ENCODE data around the gene KRT72. TPM values are rescaled to one million over a fixed set of nuclear protein-coding genes. Genes with fewer than 3 reads are reported as not detected.

KRT72 gene
- total RNA-seq, 1 experiment from 2014 or later, result 0.17 TPM

- ATAC-seq (no peak), DNase-seq (ENCODE audit: low read depth, low spot score) (no peak)
- no peaks in the 10 kb centered on the region for H3K79me2 ChIP-seq (ENCODE audit: insufficient read depth, low read length)
- no peak overlapping the region for H3K9ac ChIP-seq (ENCODE audit: low read length)
- ChIA-PET CTCF (no interaction called here), POLR2A (no interaction called here), RAD21 (ENCODE audit: low non-redundant PET in 1 of 2, low total read pairs in 2 of 2, uncharacterized antibody in 2 of 2, unreplicated experiment in 2 of 2) (no interaction called here)
- H3K9me2 ChIP-seq (ENCODE audit: insufficient read depth), result no peaks in the 10 kb centered on the region
- intact Hi-C loops (cut with micrococcal nuclease), result no loop called here
- no peak overlapping the region for H2AFZ ChIP-seq (ENCODE audit: low read depth, low read length, poor library complexity, severe bottlenecking)
- peaks cover 6% of the 10 kb centered on the region; the same call in 1 of the 2 replicates for H3K27me3 ChIP-seq (ENCODE audit: insufficient read depth, low read length)
- no peak overlapping the region for H3K27ac ChIP-seq (ENCODE audit: low read depth, low read length)
- H3K9me3 ChIP-seq (ENCODE audit: control insufficient read depth in 1 of 2, insufficient read depth in 1 of 2, low read depth in 1 of 2, low read length in 2 of 2), result no peaks in the 10 kb centered on the region
- no peak overlapping the region for H3K4me2 ChIP-seq (ENCODE audit: low read length)
- H3K4me1 ChIP-seq (ENCODE audit: control insufficient read depth in 1 of 2, insufficient read depth in 2 of 2, low read length in 2 of 2), result no peaks in the 10 kb centered on the region
- no peaks in the 10 kb centered on the region for H4K20me1 ChIP-seq (ENCODE audit: insufficient read depth)
- H3K36me3 ChIP-seq (ENCODE audit: control insufficient read depth in 1 of 2, insufficient read depth in 2 of 2, low read length in 2 of 2), result no peaks in the 10 kb centered on the region
- no peak for TF ChIP-seq CTCF (IDR thresholded peaks at IDR 0.05 in 2 of 3, conservative IDR thresholded peaks at IDR 0.05 in 1 of 3; ENCODE audit: borderline replicate concordance in 1 of 3, insufficient read depth in 1 of 3, low read depth in 2 of 3, low read length in 2 of 3)
- no peak for TF ChIP-seq EGR1 (IDR thresholded peaks at IDR 0.05; ENCODE audit: low read depth)
- no peak for TF ChIP-seq POLR2AphosphoS5 (IDR thresholded peaks at IDR 0.05; ENCODE audit: low read depth, low read length)
- TF ChIP-seq TCF7L2 (IDR thresholded peaks at IDR 0.05; ENCODE audit: borderline replicate concordance, extremely low read depth, insufficient read depth, insufficient read length), result no peak
- no peak for TF ChIP-seq CBX3 (IDR thresholded peaks at IDR 0.05; ENCODE audit: low read depth)
- TF ChIP-seq ZNF274 (IDR thresholded peaks at IDR 0.05; ENCODE audit: low read depth, low read length), result no peak
- TF ChIP-seq JUND (IDR thresholded peaks at IDR 0.05), result no peak
- TF ChIP-seq CEBPB (IDR thresholded peaks at IDR 0.05; ENCODE audit: low read depth), result no peak
- no peak for TF ChIP-seq FOSL1 (IDR thresholded peaks at IDR 0.05; ENCODE audit: low read depth)
- TF ChIP-seq SIN3A (IDR thresholded peaks at IDR 0.05; ENCODE audit: low read depth), result no peak
- no peak for TF ChIP-seq EZH2phosphoT487 (IDR thresholded peaks at IDR 0.05; ENCODE audit: borderline replicate concordance)
- TF ChIP-seq MAX (IDR thresholded peaks at IDR 0.05), result no peak
- TF ChIP-seq ZBTB33 (IDR thresholded peaks at IDR 0.05; ENCODE audit: extremely low read depth, insufficient replicate concordance, low read length), result no peak
- TF ChIP-seq ATF3 (IDR thresholded peaks at IDR 0.05), result no peak
- no peak for TF ChIP-seq ZFX (IDR thresholded peaks at IDR 0.05)
- no TSS peak for BruUV-seq (replicated peaks)
- no peak overlapping the region for H3K4me3 ChIP-seq (replicated peaks in 1 of 2; ENCODE audit: low read depth in 1 of 2, low read length in 2 of 2)
Observed at GRCh38 chr12:52641468-52641867, 40.2 kb upstream of the KRT72 start.

All from HCT116 (cell line).